H1 (cell line): ENCODE data around the gene NOP16.

Source experiments
- ATF2 ChIP-seq: IDR thresholded peaks from 2 replicates; pipeline ENCODE4 v1.6.1; 2012; ENCODE audit warnings: low read length, inconsistent platforms
- CHD2 ChIP-seq: IDR thresholded peaks from 2 replicates; pipeline ENCODE4 v1.6.1; 2012; ENCODE audit warnings: low read length, improper control_type of control experiment
- CTCF ChIP-seq, 3 experiments: IDR thresholded peaks; 1 replicate in 2 of 3; 2 replicates in 1 of 3; pipeline versions ENCODE4 v1.5.1 to v1.6.1; 2011; ENCODE audit warnings: low read length in 3 of 3, mild to moderate bottlenecking in 3 of 3, inconsistent platforms in 2 of 3, low read depth in 1 of 3, moderate library complexity in 1 of 3; ENCODE audit not compliant: insufficient read depth in 1 of 3; ENCODE audit errors: control extremely low read depth in 1 of 3
- EP300 ChIP-seq, 2 experiments: IDR thresholded peaks; 1 replicate in 1 of 2; 2 replicates in 1 of 2; pipeline ENCODE4 v1.6.1; 2011 to 2012; ENCODE audit warnings: low read depth in 2 of 2, low read length in 2 of 2, mild to moderate bottlenecking in 2 of 2, borderline replicate concordance in 1 of 2, inconsistent platforms in 1 of 2, moderate library complexity in 1 of 2
- JUN ChIP-seq: IDR thresholded peaks from 2 replicates; pipeline ENCODE4 v1.6.1; 2011; ENCODE audit warnings: low read depth, mild to moderate bottlenecking, improper control_type of control experiment, low read length
- JUND ChIP-seq: IDR thresholded peaks from 2 replicates; pipeline ENCODE4 v1.6.1; 2011; ENCODE audit warnings: mild to moderate bottlenecking, improper control_type of control experiment, low read length
- KDM5A ChIP-seq: fragments of 200-600 bp; IDR thresholded peaks from 2 replicates; pipeline ENCODE4 v1.7.1; 2012; ENCODE audit warnings: mild to moderate bottlenecking, low read length, inconsistent platforms, mixed read lengths
- MAFK ChIP-seq: IDR thresholded peaks from 2 replicates; pipeline ENCODE4 v1.6.1; 2012; ENCODE audit warnings: low read depth, mild to moderate bottlenecking, improper control_type of control experiment, low read length
- MAX ChIP-seq: IDR thresholded peaks from 2 replicates; pipeline ENCODE4 v1.6.1; 2012; ENCODE audit warnings: inconsistent platforms
- POLR2A ChIP-seq, 2 experiments: IDR thresholded peaks; 1 replicate in 1 of 2; 2 replicates in 1 of 2; pipeline ENCODE4 v1.6.1; 2011; ENCODE audit warnings: low read depth in 2 of 2, low read length in 2 of 2, mild to moderate bottlenecking in 2 of 2; ENCODE audit errors: control extremely low read depth in 1 of 2
- POU5F1 ChIP-seq: IDR thresholded peaks from 2 replicates; pipeline ENCODE4 v1.6.1; 2011; ENCODE audit warnings: low read depth, mild to moderate bottlenecking, low read length, moderate library complexity

- no peak for TF ChIP-seq JUND
- no peak for TF ChIP-seq JUN
- TF ChIP-seq KDM5A = no peak
- TF ChIP-seq MAFK = no peak
- TF ChIP-seq CHD2 = no peak
- no peak for TF ChIP-seq POLR2A (IDR thresholded peaks at IDR 0.05; ENCODE audit: control extremely low read depth in 1 of 2, low read depth in 2 of 2, low read length in 2 of 2)
- no peak for TF ChIP-seq POU5F1
- TF ChIP-seq MAX = no peak
- TF ChIP-seq CTCF (IDR thresholded peaks at IDR 0.05; ENCODE audit: control extremely low read depth in 1 of 3, insufficient read depth in 1 of 3, low read depth in 1 of 3, low read length in 3 of 3) = no peak
- TF ChIP-seq EP300 (IDR thresholded peaks at IDR 0.05; ENCODE audit: borderline replicate concordance in 1 of 2, low read depth in 2 of 2, low read length in 2 of 2) = no peak
- TF ChIP-seq ATF2 = no peak
Observed at GRCh38 chr5:176362233-176362490, 26.2 kb downstream of the NOP16 start.
